GM21390 (cell line): ENCODE data around the gene DIDO1.
A peak's percentile ranks its signal among the peaks of the same experiment; 100 is the strongest.
"Not testable (repeated sequence)": the region's sequence is repeated elsewhere in the genome, so short reads cannot be mapped to it uniquely, and the experiment has no call there.

Experiments
- ATAC-seq: cut with Tn5 transposase; IDR thresholded peaks from one replicate; pipeline ENCODE4 v1.9.1; 2021; ENCODE audit not compliant: unreplicated experiment

Gene DIDO1

GRCh38 chr20:62962891-62963613, 36.7 kb upstream of the DIDO1 start:
- no peak for ATAC-seq

- ATAC-seq: no peak
These were observed 36.0 kb upstream of the DIDO1 start for GRCh38 chr20:62962221-62962879.

GRCh38 chr20:62961799-62962198, 35.5 kb upstream of the DIDO1 start:
- ATAC-seq: no peak

- no peak for ATAC-seq
These were observed 35.0 kb upstream of the DIDO1 start for GRCh38 chr20:62961310-62961783.

- ATAC-seq: not testable (repeated sequence)
These were observed 34.4 kb upstream of the DIDO1 start for GRCh38 chr20:62960446-62961309.

- no peak for ATAC-seq
These were observed 33.7 kb upstream of the DIDO1 start for GRCh38 chr20:62959998-62960436.

- ATAC-seq: no peak
These were observed 33.0 kb upstream of the DIDO1 start for GRCh38 chr20:62959101-62959971.

- no peak for ATAC-seq
These were observed 32.2 kb upstream of the DIDO1 start for GRCh38 chr20:62958388-62959100.

- no peak for ATAC-seq
These were observed 31.1 kb upstream of the DIDO1 start for GRCh38 chr20:62957136-62958117.

- ATAC-seq: no peak
These were observed 30.3 kb upstream of the DIDO1 start for GRCh38 chr20:62956387-62957135.

- no peak for ATAC-seq
These were observed 29.4 kb upstream of the DIDO1 start for GRCh38 chr20:62955519-62956386.

- peak; percentile 72 for ATAC-seq
These were observed 27.8 kb upstream of the DIDO1 start for GRCh38 chr20:62953839-62954703.

- ATAC-seq: no peak
These were observed 26.9 kb upstream of the DIDO1 start for GRCh38 chr20:62952968-62953838.

GRCh38 chr20:62952373-62952967, 26.2 kb upstream of the DIDO1 start, which contains the start of gene SLC17A9:
SLC17A9 (plus strand) TSS chr20:62952709; CDS start chr20:62952831, 122 bp downstream.
- peak; percentile 39 for ATAC-seq
